ENCODE measurements around the gene RMP24.

Gene RMP24

GRCh38 chr18:35999925-36000324 is 27.4 kb downstream of the RMP24 start:
- H3K4me3 ChIP-seq = no peak overlapping the region
- no peak overlapping the region for H3K27ac ChIP-seq
- H3K9me3 ChIP-seq = no peaks in the 10 kb centered on the region
- WGBS, 2 donors = 24 to 44% methylated on average over 1 of the region's 1 CpG
- no peaks in the 10 kb centered on the region for H3K4me1 ChIP-seq
- no peaks in the 10 kb centered on the region for H3K27me3 ChIP-seq
- no peak for DNase-seq
- H3K36me3 ChIP-seq = no peaks in the 10 kb centered on the region
- TF ChIP-seq CTCF (IDR thresholded peaks at IDR 0.05) = no peak
- TF ChIP-seq POLR2A (IDR thresholded peaks at IDR 0.05) = no peak
- intact Hi-C loops (cut with DNase I) = no loop called here

GRCh38 chr18:36006997-36007396 is 34.5 kb downstream of the RMP24 start:
- H3K27me3 ChIP-seq = no peaks in the 10 kb centered on the region
- H3K4me3 ChIP-seq = no peak overlapping the region
- 90 to 100% methylated on average over 2 of the region's 2 CpGs for WGBS, 2 donors
- H3K9me3 ChIP-seq = no peaks in the 10 kb centered on the region
- no peak for DNase-seq
- TF ChIP-seq POLR2A (IDR thresholded peaks at IDR 0.05) = no peak
- H3K27ac ChIP-seq = no peak overlapping the region
- H3K36me3 ChIP-seq = no peaks in the 10 kb centered on the region
- intact Hi-C loops (cut with DNase I) = no loop called here
- no peaks in the 10 kb centered on the region for H3K4me1 ChIP-seq

GRCh38 chr18:36009214-36009613 is 36.7 kb downstream of the RMP24 start:
- DNase-seq = no peak
- 68 to 78% methylated on average over 3 of the region's 3 CpGs for WGBS, 2 donors
- intact Hi-C loops (cut with DNase I) = no loop called here
- Histone ChIP-seq H3K9me3 (no peaks in the 10 kb centered on the region), H3K4me1 (no peaks in the 10 kb centered on the region), H3K36me3 (no peaks in the 10 kb centered on the region), H3K4me3 (no peak overlapping the region), H3K27ac (no peak overlapping the region), H3K27me3 (no peaks in the 10 kb centered on the region)
- TF ChIP-seq POLR2A (IDR thresholded peaks at IDR 0.05) = no peak
- TF ChIP-seq CTCF (IDR thresholded peaks at IDR 0.05) = no peak

GRCh38 chr18:36012891-36013290 is 40.4 kb downstream of the RMP24 start:
- no peaks in the 10 kb centered on the region for H3K36me3 ChIP-seq
- H3K27ac ChIP-seq = no peak overlapping the region
- H3K27me3 ChIP-seq = no peaks in the 10 kb centered on the region
- intact Hi-C loops (cut with DNase I) = loop anchor here (10.0 kb wide), 1 partner anchor 272 kb away; no protein-coding TSS in a partner anchor
- 90 to 95% methylated on average over 2 of the region's 2 CpGs for WGBS, 2 donors
- no peaks in the 10 kb centered on the region for H3K4me1 ChIP-seq
- no peak for DNase-seq
- H3K9me3 ChIP-seq = no peaks in the 10 kb centered on the region
- TF ChIP-seq CTCF (IDR thresholded peaks at IDR 0.05) (no peak), POLR2A (IDR thresholded peaks at IDR 0.05) (no peak)
- no peak overlapping the region for H3K4me3 ChIP-seq

GRCh38 chr18:36015629-36016028 is 43.1 kb downstream of the RMP24 start:
- WGBS, 2 donors = 81 to 100% methylated on average over 3 of the region's 3 CpGs
- no peak overlapping the region for H3K27ac ChIP-seq
- H3K4me1 ChIP-seq = no peaks in the 10 kb centered on the region
- no peak for DNase-seq
- intact Hi-C loops (cut with DNase I) = loop anchor here (10.0 kb wide), 1 partner anchor 269 kb away; no protein-coding TSS in a partner anchor
- TF ChIP-seq POLR2A (IDR thresholded peaks at IDR 0.05) (no peak), CTCF (IDR thresholded peaks at IDR 0.05) (no peak)
- H3K27me3 ChIP-seq = no peaks in the 10 kb centered on the region
- H3K4me3 ChIP-seq = no peak overlapping the region
- H3K9me3 ChIP-seq = no peaks in the 10 kb centered on the region
- H3K36me3 ChIP-seq = no peaks in the 10 kb centered on the region

GRCh38 chr18:36017232-36017631 is 44.8 kb downstream of the RMP24 start:
- no peak for DNase-seq
- H3K4me1 ChIP-seq = no peaks in the 10 kb centered on the region
- no peaks in the 10 kb centered on the region for H3K9me3 ChIP-seq
- no peak overlapping the region for H3K4me3 ChIP-seq
- intact Hi-C loops (cut with DNase I) = loop anchor here (10.0 kb wide), 1 partner anchor 268 kb away; no protein-coding TSS in a partner anchor
- no peak overlapping the region for H3K27ac ChIP-seq
- H3K36me3 ChIP-seq = no peaks in the 10 kb centered on the region
- TF ChIP-seq CTCF (IDR thresholded peaks at IDR 0.05) (no peak), POLR2A (IDR thresholded peaks at IDR 0.05) (no peak)
- WGBS, 2 donors = 81 to 91% methylated on average over 2 of the region's 2 CpGs
- no peaks in the 10 kb centered on the region for H3K27me3 ChIP-seq
